Osteocyte (in vitro differentiated cells): ENCODE data around the gene HEMK1. TPM values are rescaled to one million over a fixed set of nuclear protein-coding genes. Genes with fewer than 3 reads are reported as not detected.

Source experiments
- DNase-seq: peaks from one replicate; pipeline ENCODE4 v3.0.0; 2021; ENCODE audit warnings: mixed read lengths; ENCODE audit not compliant: unreplicated experiment; ENCODE audit errors: extremely low spot score
- H3K27ac Mint-ChIP-seq: one replicate; pipeline ENCODE4 v1.8.0; 2021; ENCODE audit warnings: mild to moderate bottlenecking, mixed read lengths; ENCODE audit not compliant: unreplicated experiment
- H3K27me3 Mint-ChIP-seq: one replicate; pipeline ENCODE4 v1.8.0; 2021; ENCODE audit warnings: mixed read lengths; ENCODE audit not compliant: unreplicated experiment
- H3K36me3 Mint-ChIP-seq: one replicate; pipeline ENCODE4 v1.8.0; 2021; ENCODE audit warnings: mixed read lengths; ENCODE audit not compliant: unreplicated experiment
- H3K4me1 Mint-ChIP-seq: one replicate; pipeline ENCODE4 v1.8.0; 2021; ENCODE audit warnings: mixed read lengths; ENCODE audit not compliant: unreplicated experiment
- H3K4me3 Mint-ChIP-seq: one replicate; pipeline ENCODE4 v1.8.0; 2021; ENCODE audit warnings: mild to moderate bottlenecking, moderate library complexity, mixed read lengths; ENCODE audit not compliant: unreplicated experiment
- H3K9me3 Mint-ChIP-seq: one replicate; pipeline ENCODE4 v1.8.0; 2021; ENCODE audit warnings: mixed read lengths; ENCODE audit not compliant: unreplicated experiment
- total RNA-seq: library from RNA; stranded (reverse); gene quantifications from 2 replicates; pipeline ENCODE4 v1.2.1, GENCODE V29; 2021
- TF ChIP-seq, protein P1 (sequence below): fragments of 200-600 bp; sonication (generic); IDR thresholded peaks from 2 replicates; pipeline ENCODE4 v1.5.0; 2021; ENCODE audit warnings: antibody characterized with exemption, mild to moderate bottlenecking, moderate library complexity

HEMK1 gene
- total RNA-seq, 1 donor from 2014 or later, result 23.1 TPM

DNA sequence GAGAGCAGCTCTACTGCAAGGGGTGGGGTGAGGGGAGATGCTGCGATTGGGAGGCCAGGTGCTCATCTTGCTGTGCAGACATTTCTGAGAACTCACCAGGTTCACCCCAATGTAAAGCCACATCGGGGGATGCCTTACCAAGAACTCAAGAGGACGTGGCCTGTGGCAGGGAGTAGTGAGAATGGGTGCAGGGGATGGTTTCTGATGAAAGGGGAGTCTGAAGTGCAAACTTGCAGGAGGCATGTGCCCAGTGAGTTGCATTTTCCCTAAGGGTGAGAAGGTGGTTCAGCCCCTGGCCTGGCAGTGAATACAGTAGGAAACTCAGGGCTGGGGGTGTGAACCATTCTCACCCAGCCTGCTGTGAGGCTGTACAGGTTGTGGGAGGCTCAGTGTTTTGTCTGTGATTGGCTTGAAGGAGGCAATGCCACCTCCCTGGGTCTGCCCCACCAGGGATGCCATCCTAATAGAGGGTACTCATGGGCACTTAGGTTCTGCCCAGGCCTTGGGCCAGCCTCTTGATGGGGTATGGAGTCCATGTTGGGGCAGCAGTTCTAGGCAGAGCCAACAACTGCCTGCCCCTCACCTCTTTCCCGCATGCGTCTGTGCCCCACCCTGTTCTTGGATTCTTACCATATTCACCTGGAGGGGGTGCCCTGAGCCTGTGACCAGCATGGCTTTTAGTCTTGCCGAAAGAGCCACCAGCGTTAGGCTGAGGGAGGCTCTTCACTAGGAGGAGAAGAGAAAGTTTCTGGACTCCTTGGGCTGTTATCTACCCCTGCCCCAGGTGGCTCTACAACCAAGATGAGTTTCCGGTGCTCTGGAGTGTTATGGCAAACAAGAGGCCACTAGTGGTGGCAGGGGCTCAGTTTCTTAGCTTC, 4.5 kb downstream of the HEMK1 start:
- Mint-ChIP-seq H3K4me3 (no peak overlapping the region), H3K9me3 (no peaks in the 10 kb centered on the region), H3K27me3 (no peaks in the 10 kb centered on the region), H3K4me1 (peaks cover 10% of the 10 kb centered on the region), H3K36me3 (no peaks in the 10 kb centered on the region), H3K27ac (no peak overlapping the region)
- TF ChIP-seq, protein P1, sequence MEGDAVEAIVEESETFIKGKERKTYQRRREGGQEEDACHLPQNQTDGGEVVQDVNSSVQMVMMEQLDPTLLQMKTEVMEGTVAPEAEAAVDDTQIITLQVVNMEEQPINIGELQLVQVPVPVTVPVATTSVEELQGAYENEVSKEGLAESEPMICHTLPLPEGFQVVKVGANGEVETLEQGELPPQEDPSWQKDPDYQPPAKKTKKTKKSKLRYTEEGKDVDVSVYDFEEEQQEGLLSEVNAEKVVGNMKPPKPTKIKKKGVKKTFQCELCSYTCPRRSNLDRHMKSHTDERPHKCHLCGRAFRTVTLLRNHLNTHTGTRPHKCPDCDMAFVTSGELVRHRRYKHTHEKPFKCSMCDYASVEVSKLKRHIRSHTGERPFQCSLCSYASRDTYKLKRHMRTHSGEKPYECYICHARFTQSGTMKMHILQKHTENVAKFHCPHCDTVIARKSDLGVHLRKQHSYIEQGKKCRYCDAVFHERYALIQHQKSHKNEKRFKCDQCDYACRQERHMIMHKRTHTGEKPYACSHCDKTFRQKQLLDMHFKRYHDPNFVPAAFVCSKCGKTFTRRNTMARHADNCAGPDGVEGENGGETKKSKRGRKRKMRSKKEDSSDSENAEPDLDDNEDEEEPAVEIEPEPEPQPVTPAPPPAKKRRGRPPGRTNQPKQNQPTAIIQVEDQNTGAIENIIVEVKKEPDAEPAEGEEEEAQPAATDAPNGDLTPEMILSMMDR, result no peak
- DNase-seq, result no peak

DNA sequence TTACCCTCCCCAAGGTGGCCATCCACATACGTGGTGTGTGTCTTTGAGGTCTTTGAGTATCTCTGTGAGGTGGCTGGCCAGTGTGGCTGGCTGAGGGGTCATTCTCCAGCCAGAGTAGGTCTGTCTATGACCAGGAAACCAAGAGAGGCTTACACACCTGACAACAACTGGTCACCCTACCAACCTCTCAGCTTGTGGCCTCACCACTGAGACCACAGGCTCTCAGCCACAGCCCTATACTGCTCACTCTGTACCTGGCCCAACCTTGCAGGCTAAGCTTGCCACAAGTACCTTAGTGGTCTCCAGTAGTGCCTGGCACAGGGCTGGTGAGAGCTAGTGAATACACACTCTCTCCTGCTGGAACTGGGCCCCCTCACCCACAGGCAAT, 5.1 kb downstream of the HEMK1 start:
- TF ChIP-seq, protein P1, result no peak
- Mint-ChIP-seq H3K9me3 (no peaks in the 10 kb centered on the region), H3K27me3 (no peaks in the 10 kb centered on the region), H3K4me3 (no peak overlapping the region), H3K27ac (no peak overlapping the region), H3K4me1 (peaks cover 9% of the 10 kb centered on the region), H3K36me3 (no peaks in the 10 kb centered on the region)
- no peak for DNase-seq

DNA sequence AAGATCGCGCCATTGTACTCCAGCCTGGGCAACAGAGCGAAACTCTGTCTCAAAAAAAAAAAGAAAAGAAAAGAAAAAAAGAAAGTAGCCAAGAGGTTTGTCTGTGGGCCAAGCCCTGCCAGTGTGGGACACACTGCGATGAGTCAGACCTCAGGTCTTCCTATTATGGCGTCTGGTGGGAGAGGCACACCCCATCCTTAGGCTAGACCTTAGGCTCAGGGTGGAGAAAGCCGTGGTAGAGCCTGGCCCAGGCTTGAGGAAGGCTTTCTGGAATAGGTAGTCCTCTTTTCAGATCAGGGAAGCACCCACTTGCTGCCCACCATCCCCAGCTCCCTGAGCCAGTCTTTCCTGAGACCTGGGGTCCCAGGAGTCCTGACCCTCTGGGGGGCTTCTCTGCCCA, 6.0 kb downstream of the HEMK1 start:
- Mint-ChIP-seq H3K4me3 (no peak overlapping the region), H3K36me3 (peaks cover 3% of the 10 kb centered on the region), H3K27ac (no peak overlapping the region), H3K9me3 (no peaks in the 10 kb centered on the region), H3K27me3 (no peaks in the 10 kb centered on the region), H3K4me1 (peaks cover 3% of the 10 kb centered on the region)
- TF ChIP-seq, protein P1, result no peak
- no peak for DNase-seq

DNA sequence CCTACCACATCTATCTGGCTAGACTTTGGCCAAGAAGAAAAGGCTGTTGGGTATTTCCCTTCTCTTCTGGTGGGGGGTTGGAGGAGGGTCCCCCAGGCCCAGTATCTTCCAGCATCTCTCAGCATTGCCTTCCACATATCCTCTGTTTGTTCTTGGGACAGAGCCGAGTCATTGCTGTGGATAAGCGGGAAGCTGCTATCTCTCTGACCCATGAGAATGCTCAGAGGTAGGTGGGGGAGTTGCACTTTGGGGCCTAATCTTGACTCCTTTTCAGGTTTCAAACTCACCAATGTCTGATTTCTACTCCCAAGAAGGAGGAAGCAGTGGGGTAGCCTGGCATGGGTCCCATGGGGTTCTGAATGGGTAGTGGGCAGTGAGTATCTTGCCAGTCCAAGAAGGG, 8.0 kb downstream of the HEMK1 start:
- DNase-seq, result no peak

More for the DNA sequence above, 8.0 kb downstream of the HEMK1 start:
- Mint-ChIP-seq H3K9me3 (no peaks in the 10 kb centered on the region), H3K27ac (no peak overlapping the region), H3K4me3 (no peak overlapping the region), H3K36me3 (peaks cover 3% of the 10 kb centered on the region), H3K4me1 (no peaks in the 10 kb centered on the region), H3K27me3 (no peaks in the 10 kb centered on the region)
- TF ChIP-seq, protein P1, result no peak
